DND-41 (cell line): ENCODE results near the gene GABBR2.

Source experiments
- CTCF ChIP-seq: IDR thresholded peaks from 2 replicates; pipeline ENCODE4 v1.5.1; 2012; ENCODE audit warnings: borderline replicate concordance, low read length, moderate library complexity, mild to moderate bottlenecking; ENCODE audit not compliant: poor library complexity, severe bottlenecking; ENCODE audit errors: extremely low read depth
- EZH2 ChIP-seq: IDR thresholded peaks from 3 replicates; pipeline ENCODE4 v1.6.1; 2012; ENCODE audit warnings: borderline replicate concordance, low read depth, mild to moderate bottlenecking, moderate library complexity, low read length, inconsistent platforms; ENCODE audit not compliant: severe bottlenecking

GRCh38 chr9:98580956-98581355 is 127.8 kb downstream of the GABBR2 start:
- TF ChIP-seq CTCF (no peak), EZH2 (no peak)
